Epithelial cell of proximal tubule (primary cell): ENCODE measurements around the gene CNTN2. TPM values are rescaled to one million over a fixed set of nuclear protein-coding genes. Genes with fewer than 3 reads are reported as not detected.

ENCODE experiments used
- DNase-seq: peaks from one replicate; pipeline ENCODE4 v3.0.0-alpha.2; 2011; ENCODE audit warnings: low read depth
- H3K4me3 ChIP-seq: 2 replicates; pipeline ENCODE4 v1.5.1; 2011; ENCODE audit warnings: low read depth, mild to moderate bottlenecking, low read length
- CTCF ChIP-seq: conservative IDR thresholded peaks from 2 replicates; pipeline ENCODE4 v1.5.1; 2012; ENCODE audit warnings: low read depth, mild to moderate bottlenecking, low read length
- total RNA-seq: library from RNA; depleted of rRNA; stranded (reverse); fragments of >200 nt; gene quantifications from 2 replicates; pipeline ENCODE4 v1.2.3, GENCODE V29; 2015

Gene CNTN2
- total RNA-seq, 1 donor from 2014 or later, result not detected

- TF ChIP-seq CTCF, result no peak
- no peak for DNase-seq
Observed at GRCh38 chr1:205043866-205044265, 854 bp downstream of the CNTN2 start.

DNA sequence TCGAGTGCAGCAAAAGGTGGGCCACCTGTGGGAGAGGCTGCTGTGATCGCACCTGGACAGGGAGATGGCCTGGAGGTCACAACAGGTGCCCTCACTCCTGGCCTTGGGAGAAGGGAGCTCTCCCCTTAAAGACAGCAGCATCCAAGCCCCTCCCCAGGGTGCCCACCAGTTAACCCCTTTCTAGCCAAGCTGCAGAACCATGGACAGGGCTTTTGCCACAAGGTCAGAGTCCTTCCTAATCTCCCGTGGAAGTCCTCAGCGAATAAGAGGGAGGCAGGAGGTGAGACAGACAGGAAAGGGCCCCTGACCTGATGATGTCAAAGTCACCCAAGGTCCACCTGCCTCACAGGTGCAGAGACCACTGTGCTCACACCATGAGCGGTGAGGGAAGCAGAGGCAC lies 1.7 kb downstream of the CNTN2 start:
- TF ChIP-seq CTCF, result no peak
- H3K4me3 ChIP-seq, result no peak overlapping the region
- no peak for DNase-seq

More at GRCh38 chr1:205043866-205044265, 854 bp downstream of the CNTN2 start:
- H3K4me3 ChIP-seq, result no peak overlapping the region

- no peak for TF ChIP-seq CTCF
- no peak overlapping the region for H3K4me3 ChIP-seq
- no peak for DNase-seq
Observed at GRCh38 chr1:205045146-205045545, 2.1 kb downstream of the CNTN2 start.

- no peak overlapping the region for H3K4me3 ChIP-seq
- TF ChIP-seq CTCF, result no peak
- DNase-seq, result no peak
Observed at GRCh38 chr1:205046870-205047269, 3.9 kb downstream of the CNTN2 start.

GRCh38 chr1:205047764-205048231 lies 4.8 kb downstream of the CNTN2 start:
- no peak for DNase-seq
- no peak overlapping the region for H3K4me3 ChIP-seq
- no peak for TF ChIP-seq CTCF

- H3K4me3 ChIP-seq, result no peak overlapping the region
- DNase-seq, result no peak
- TF ChIP-seq CTCF, result no peak
Observed at GRCh38 chr1:205048382-205048781, 5.4 kb downstream of the CNTN2 start.

DNA sequence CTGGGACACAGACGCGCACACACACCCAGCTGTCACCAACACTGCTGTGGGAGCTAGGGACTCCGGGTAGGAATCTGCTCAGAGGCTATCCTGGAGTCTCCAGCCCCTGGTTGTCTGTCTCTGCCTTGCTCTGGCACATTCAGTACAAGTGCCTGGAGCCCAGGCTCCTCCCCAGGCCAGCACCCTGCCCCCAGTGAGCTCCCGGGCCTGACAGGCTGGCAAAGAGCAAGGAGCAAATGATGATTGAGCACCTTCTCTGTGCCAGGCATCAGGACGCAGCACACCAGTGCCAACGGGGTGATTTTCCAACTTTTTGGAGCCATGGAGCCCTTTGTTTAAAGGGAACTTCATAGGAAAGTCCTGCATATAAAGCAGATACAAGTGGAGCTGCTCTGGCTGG lies 6.5 kb downstream of the CNTN2 start:
- no peak for DNase-seq
- no peak overlapping the region for H3K4me3 ChIP-seq
- TF ChIP-seq CTCF, result no peak
